ENCODE data around the gene TMEM35B. TPM values are rescaled to one million over a fixed set of nuclear protein-coding genes. Genes with fewer than 3 reads are reported as not detected.
A peak's percentile ranks its signal among the peaks of the same experiment; 100 is the strongest.

The TMEM35B gene
- total and polyA plus RNA-seq, 9 of the 15 experiments (the other 6 are each of a cell fraction or from before 2014, with no cell fraction given): 11.4 to 142 (median 21.4) TPM

- Histone ChIP-seq H3K79me2 (ENCODE audit: control insufficient read depth, insufficient read depth, low read length) (no peaks in the 10 kb centered on the region), H3K27me3 (ENCODE audit: control insufficient read depth in 2 of 2, insufficient read depth in 2 of 2, low read length in 2 of 2) (0 out of 5 replicates have a peak, but pooled peaks cover 2 to 14% of the 10 kb centered on the region in 2 experiments), H4K20me1 (replicated peaks; ENCODE audit: control insufficient read depth, insufficient read depth, low read length) (no peaks in the 10 kb centered on the region), H3K9ac (ENCODE audit: insufficient read depth in 1 of 2, low read depth in 2 of 2, low read length in 2 of 2) (peak overlapping the region in 1 of 2 experiments; percentile 72; a peak in 1 of 4 replicates), H3K27ac (ENCODE audit: extremely low read depth, low read depth, low read length) (no peak overlapping the region), H3K4me2 (ENCODE audit: insufficient read depth, low read length) (0 out of 2 replicates have a peak overlapping the region, but pooled peaks have one; percentile 5), H3K4me3 (no peak overlapping the region), H2AFZ (ENCODE audit: low read depth, low read length) (peak overlapping the region; percentile 48; the same call in 1 of the 2 replicates), H3K9me3 (replicated peaks; ENCODE audit: control insufficient read depth, insufficient read depth, low read depth, low read length) (0 out of 2 replicates have a peak, but pooled peaks cover 3% of the 10 kb centered on the region), H3K36me3 (ENCODE audit: control insufficient read depth, insufficient read depth, low read length) (no peaks in the 10 kb centered on the region), H3K4me1 (replicated peaks in 1 of 2; ENCODE audit: control insufficient read depth in 2 of 2, insufficient read depth in 2 of 2, low read length in 2 of 2) (peaks cover 0 to 4% of the 10 kb centered on the region in 2 experiments; a peak in 2 of 5 replicates), H3K9me1 (ENCODE audit: control insufficient read depth, insufficient read depth, low read length) (no peaks in the 10 kb centered on the region)
- DNase-seq (ENCODE audit: extremely low read depth in 1 of 4, low spot score in 3 of 4): peak in 1 of 4 experiments; percentile 18
- TF ChIP-seq ZNF316 (IDR thresholded peaks at IDR 0.05) (peak; percentile 46), TFAM (CRISPR knock-in tag; conservative IDR thresholded peaks at IDR 0.05) (no peak)
- peak; percentile 65; the same call in 2 of the 3 replicates for ATAC-seq
- ChIA-PET CTCF (ENCODE audit: low intra/inter-chr PET ratio) (no interaction called here), POLR2A (interaction anchor here (0.6 to 3.6 kb wide), 3 partner anchors 13 to 90 kb away, joined by 3 to 28 read pairs (median 5); partner anchors contain the start of genes TMEM35B and ZMYM6)
- peak; percentile 26 for FAIRE-seq
- WGBS (ENCODE audit: insufficient coverage, low coverage, missing lambda C conversion rate): 3% methylated on average over 5 of the region's 5 CpGs
- intact Hi-C loops (cut with micrococcal nuclease) (no loop called here), in situ Hi-C loops (cut with MboI) (no loop called here)
- no TSS peak for BruUV-seq (replicated peaks)
These were observed 14.3 kb downstream of the TMEM35B start for GRCh38 chr1:34970829-34971228.

DNA sequence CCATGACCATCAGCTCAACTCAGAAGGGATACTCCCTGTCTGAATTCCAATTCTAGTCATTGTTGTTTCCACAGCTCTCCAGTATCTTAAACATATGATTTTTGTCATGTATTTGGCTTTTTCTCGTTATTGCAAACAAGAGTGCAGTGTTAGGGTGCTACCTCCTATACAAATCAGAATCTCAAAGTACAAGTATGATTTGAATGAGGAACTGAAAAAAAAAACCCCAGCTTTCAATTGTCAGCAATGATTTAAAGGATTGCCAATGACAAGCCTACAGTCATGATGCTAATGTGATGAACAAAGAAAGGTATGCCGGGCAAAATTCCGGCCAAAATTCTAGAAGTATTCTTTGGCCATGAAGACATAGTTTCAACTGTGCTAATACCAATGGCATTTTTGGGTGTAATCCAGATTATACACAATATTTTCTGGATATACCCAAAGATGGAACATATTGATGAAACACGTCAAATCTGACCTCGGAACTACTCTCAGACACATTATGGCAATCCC lies 14.9 kb downstream of the TMEM35B start:
- Histone ChIP-seq H3K27ac (ENCODE audit: extremely low read depth, low read depth, low read length) (no peak overlapping the region), H3K4me3 (no peak overlapping the region), H3K9me1 (ENCODE audit: control insufficient read depth, insufficient read depth, low read length) (no peaks in the 10 kb centered on the region), H4K20me1 (replicated peaks; ENCODE audit: control insufficient read depth, insufficient read depth, low read length) (no peaks in the 10 kb centered on the region), H3K9ac (ENCODE audit: insufficient read depth in 1 of 2, low read depth in 2 of 2, low read length in 2 of 2) (no peak overlapping the region), H3K79me2 (ENCODE audit: control insufficient read depth, insufficient read depth, low read length) (no peaks in the 10 kb centered on the region), H3K36me3 (ENCODE audit: control insufficient read depth, insufficient read depth, low read length) (no peaks in the 10 kb centered on the region), H2AFZ (ENCODE audit: low read depth, low read length) (no peak overlapping the region), H3K4me1 (replicated peaks in 1 of 2; ENCODE audit: control insufficient read depth in 2 of 2, insufficient read depth in 2 of 2, low read length in 2 of 2) (peaks cover 0 to 4% of the 10 kb centered on the region in 2 experiments; a peak in 2 of 5 replicates), H3K9me3 (replicated peaks; ENCODE audit: control insufficient read depth, insufficient read depth, low read depth, low read length) (0 out of 2 replicates have a peak, but pooled peaks cover 3% of the 10 kb centered on the region), H3K27me3 (ENCODE audit: control insufficient read depth in 2 of 2, insufficient read depth in 2 of 2, low read length in 2 of 2) (0 out of 5 replicates have a peak, but pooled peaks cover 2 to 14% of the 10 kb centered on the region in 2 experiments), H3K4me2 (ENCODE audit: insufficient read depth, low read length) (no peak overlapping the region)
- FAIRE-seq: no peak
- no TSS peak for BruUV-seq (replicated peaks)
- WGBS (ENCODE audit: insufficient coverage, low coverage, missing lambda C conversion rate): 4% methylated on average over 5 of the region's 5 CpGs
- ATAC-seq: no peak
- in situ Hi-C loops (cut with MboI): no loop called here
- ChIA-PET POLR2A (interaction anchor here (0.6 to 3.6 kb wide), 6 partner anchors 10 to 89 kb away, joined by 3 to 28 read pairs (median 5); partner anchors contain the start of genes TMEM35B and ZMYM6), CTCF (ENCODE audit: low intra/inter-chr PET ratio) (no interaction called here)
- DNase-seq (ENCODE audit: extremely low read depth in 1 of 4, low spot score in 3 of 4): no peak
- intact Hi-C loops (cut with micrococcal nuclease): no loop called here
- no peak for TF ChIP-seq KLF6 (CRISPR knock-in tag; IDR thresholded peaks at IDR 0.05; ENCODE audit: borderline replicate concordance)
- TF ChIP-seq SMARCE1 (IDR thresholded peaks at IDR 0.05): no peak
- TF ChIP-seq RBM25 (IDR thresholded peaks at IDR 0.05; ENCODE audit: low read depth, low read length, severe bottlenecking): no peak
- no peak for TF ChIP-seq NR4A1 (CRISPR knock-in tag; IDR thresholded peaks at IDR 0.05)
- TF ChIP-seq NR4A1 (tag; IDR thresholded peaks at IDR 0.05): no peak
- TF ChIP-seq, protein P1, sequence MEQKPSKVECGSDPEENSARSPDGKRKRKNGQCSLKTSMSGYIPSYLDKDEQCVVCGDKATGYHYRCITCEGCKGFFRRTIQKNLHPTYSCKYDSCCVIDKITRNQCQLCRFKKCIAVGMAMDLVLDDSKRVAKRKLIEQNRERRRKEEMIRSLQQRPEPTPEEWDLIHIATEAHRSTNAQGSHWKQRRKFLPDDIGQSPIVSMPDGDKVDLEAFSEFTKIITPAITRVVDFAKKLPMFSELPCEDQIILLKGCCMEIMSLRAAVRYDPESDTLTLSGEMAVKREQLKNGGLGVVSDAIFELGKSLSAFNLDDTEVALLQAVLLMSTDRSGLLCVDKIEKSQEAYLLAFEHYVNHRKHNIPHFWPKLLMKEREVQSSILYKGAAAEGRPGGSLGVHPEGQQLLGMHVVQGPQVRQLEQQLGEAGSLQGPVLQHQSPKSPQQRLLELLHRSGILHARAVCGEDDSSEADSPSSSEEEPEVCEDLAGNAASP (IDR thresholded peaks at IDR 0.05): no peak
- no peak for TF ChIP-seq ZNF354B (CRISPR knock-in tag; IDR thresholded peaks at IDR 0.05)
- no peak for TF ChIP-seq IRF9 (tag; IDR thresholded peaks at IDR 0.05)
- no peak for TF ChIP-seq RBBP5 (IDR thresholded peaks at IDR 0.05; ENCODE audit: borderline replicate concordance, insufficient read depth, low read length, poor library complexity, severe bottlenecking)
- TF ChIP-seq ZNF436 (CRISPR knock-in tag; IDR thresholded peaks at IDR 0.05): no peak
